GM23338 (cell line): ENCODE data around the gene OR8D4. TPM values are rescaled to one million over a fixed set of nuclear protein-coding genes. Genes with fewer than 3 reads are reported as not detected.

Experiments
- ATAC-seq: fragments of 200-7000 bp; cut with Tn5 transposase; 3 replicates; pipeline ENCODE4 v1.9.1; 2020
- DNase-seq: peaks from one replicate; pipeline ENCODE4 v3.0.0-alpha.2; 2015; ENCODE audit warnings: low spot score
- H2AFZ ChIP-seq: fragments of 200-600 bp; sonication (generic); 2 replicates; pipeline ENCODE4 v1.8.0; 2016; ENCODE audit warnings: antibody characterized with exemption, mild to moderate bottlenecking, moderate library complexity
- H3F3A ChIP-seq: fragments of 200-600 bp; sonication (generic); replicated peaks from 2 replicates; pipeline ENCODE4 v1.8.0; 2017; ENCODE audit warnings: antibody characterized with exemption, mixed run types, low read depth
- H3K27ac ChIP-seq: fragments of 200-600 bp; sonication (generic); 2 replicates; pipeline ENCODE4 v1.6.1; 2016; ENCODE audit warnings: low read depth
- H3K27me3 ChIP-seq: fragments of 200-600 bp; sonication (generic); 2 replicates; pipeline ENCODE4 v1.8.0; 2016; ENCODE audit warnings: mild to moderate bottlenecking, mixed run types, moderate library complexity; ENCODE audit not compliant: insufficient read depth
- H3K36me3 ChIP-seq: fragments of 200-600 bp; sonication (generic); 2 replicates; pipeline ENCODE4 v1.8.0; 2016; ENCODE audit warnings: mild to moderate bottlenecking; ENCODE audit not compliant: insufficient read depth
- H3K4me1 ChIP-seq: fragments of 200-600 bp; sonication (generic); 2 replicates; pipeline ENCODE4 v1.8.0; 2016; ENCODE audit warnings: mild to moderate bottlenecking, moderate library complexity; ENCODE audit not compliant: insufficient read depth
- H3K4me2 ChIP-seq: fragments of 200-600 bp; sonication (generic); 2 replicates; pipeline ENCODE4 v1.7.1; 2017; ENCODE audit warnings: mixed run types
- H3K4me3 ChIP-seq: fragments of 200-600 bp; sonication (generic); 2 replicates; pipeline ENCODE4 v1.6.1; 2016; ENCODE audit warnings: mixed run types
- H3K79me2 ChIP-seq: fragments of 200-600 bp; sonication (generic); replicated peaks from 2 replicates; pipeline ENCODE4 v1.8.0; 2017; ENCODE audit warnings: mild to moderate bottlenecking; ENCODE audit not compliant: insufficient read depth
- H3K9me2 ChIP-seq: fragments of 200-600 bp; sonication (generic); 2 replicates; pipeline ENCODE4 v1.8.0; 2017; ENCODE audit not compliant: insufficient read depth
- H4K20me1 ChIP-seq: fragments of 200-600 bp; sonication (generic); replicated peaks from 2 replicates; pipeline ENCODE4 v1.8.0; 2017; ENCODE audit warnings: mild to moderate bottlenecking; ENCODE audit not compliant: insufficient read depth
- H3K27ac Mint-ChIP-seq: 2 replicates; pipeline ENCODE4 v1.8.0; 2020; ENCODE audit warnings: inconsistent platforms, mild to moderate bottlenecking, moderate library complexity, mixed read lengths
- H3K27me3 Mint-ChIP-seq: 3 replicates; pipeline ENCODE4 v1.8.0; 2022; ENCODE audit warnings: low read depth, mild to moderate bottlenecking, moderate library complexity, mixed read lengths, inconsistent platforms; ENCODE audit not compliant: insufficient read depth, poor library complexity
- H3K36me3 Mint-ChIP-seq: 3 replicates; pipeline ENCODE4 v1.8.0; 2021; ENCODE audit warnings: low read depth, mild to moderate bottlenecking, inconsistent platforms, moderate library complexity, mixed read lengths
- H3K4me1 Mint-ChIP-seq: 3 replicates; pipeline ENCODE4 v1.8.0; 2020; ENCODE audit warnings: mild to moderate bottlenecking, inconsistent platforms, mixed read lengths
- H3K4me3 Mint-ChIP-seq: 3 replicates; pipeline ENCODE4 v1.8.0; 2021; ENCODE audit warnings: moderate library complexity, mild to moderate bottlenecking, inconsistent platforms, mixed read lengths
- H3K9me3 Mint-ChIP-seq: 3 replicates; pipeline ENCODE4 v1.8.0; 2020; ENCODE audit warnings: moderate library complexity, mild to moderate bottlenecking, inconsistent platforms, mixed read lengths
- CREB1 ChIP-seq: fragments of 250-450 bp; sonication (Bioruptor Pico); IDR thresholded peaks from 2 replicates; pipeline ENCODE4 v1.5.0; 2020; ENCODE audit warnings: low read depth, mild to moderate bottlenecking, moderate library complexity
- EZH2 ChIP-seq: fragments of 200-600 bp; sonication (generic); IDR thresholded peaks from one replicate; pipeline ENCODE4 v1.8.0; 2017; ENCODE audit warnings: antibody characterized with exemption, mild to moderate bottlenecking, low read depth; ENCODE audit not compliant: unreplicated experiment
- EZH2phosphoT487 ChIP-seq: fragments of 200-600 bp; sonication (generic); IDR thresholded peaks from one replicate; pipeline ENCODE4 v1.8.1; 2018; ENCODE audit warnings: antibody characterized with exemption; ENCODE audit not compliant: unreplicated experiment
- JUNB ChIP-seq: IDR thresholded peaks from one replicate; pipeline ENCODE4 v1.6.1; 2016; ENCODE audit warnings: antibody characterized with exemption; ENCODE audit not compliant: unreplicated experiment
- NANOG ChIP-seq: IDR thresholded peaks from 2 replicates; pipeline ENCODE4 v1.6.1; 2016; ENCODE audit warnings: antibody characterized with exemption, borderline replicate concordance
- POLR2AphosphoS5 ChIP-seq: IDR thresholded peaks from 2 replicates; pipeline ENCODE4 v1.6.1; 2016; ENCODE audit warnings: antibody characterized with exemption, low read depth
- REST ChIP-seq: IDR thresholded peaks from one replicate; pipeline ENCODE4 v1.6.1; 2018; ENCODE audit warnings: antibody characterized with exemption; ENCODE audit not compliant: unreplicated experiment
- STAT1 ChIP-seq: IDR thresholded peaks from one replicate; pipeline ENCODE4 v1.6.1; 2016; ENCODE audit warnings: antibody characterized with exemption; ENCODE audit not compliant: unreplicated experiment
- ZNF114 ChIP-seq: fragments of 250-450 bp; sonication (Bioruptor Pico); IDR thresholded peaks from 2 replicates; pipeline ENCODE4 v1.5.0; 2020; ENCODE audit warnings: mild to moderate bottlenecking, moderate library complexity
- ZNF331 ChIP-seq: fragments of 250-450 bp; sonication (Bioruptor Pico); IDR thresholded peaks from 2 replicates; pipeline ENCODE4 v1.5.0; 2020; ENCODE audit warnings: low read depth, mild to moderate bottlenecking, moderate library complexity
- ZNF462 ChIP-seq: fragments of 250-450 bp; sonication (Bioruptor Pico); IDR thresholded peaks from 2 replicates; pipeline ENCODE4 v1.5.0; 2020; ENCODE audit warnings: mild to moderate bottlenecking, moderate library complexity
- polyA plus RNA-seq: library from polyadenylated mRNA; unstranded; fragments of >200 nt; fragmentation: Nextera tagmentation; extraction: Ambion mirVana; gene quantifications from 2 replicates; pipeline ENCODE4 v1.2.1, GENCODE V29; 2016
- total RNA-seq: library from RNA; depleted of rRNA; stranded (reverse); fragments of >200 nt; shearing (Covaris generic); gene quantifications from 2 replicates; pipeline ENCODE4 v1.2.3, GENCODE V29; 2014
- TF ChIP-seq, protein P1 (sequence below), 2 experiments: fragments of 200-600 bp in 1 of 2; sonication (generic) in 1 of 2; conservative IDR thresholded peaks; 2 replicates each; pipeline versions ENCODE4 v1.5.1 to v1.6.1; 2016 to 2017; ENCODE audit warnings: antibody characterized with exemption in 2 of 2, low read depth in 2 of 2, mild to moderate bottlenecking in 2 of 2, moderate library complexity in 1 of 2
- TF ChIP-seq, protein P2 (sequence below): IDR thresholded peaks from 2 replicates; pipeline ENCODE4 v1.6.1; 2016; ENCODE audit warnings: antibody characterized with exemption

The OR8D4 gene
- total and polyA plus RNA-seq, 2 experiments from 2014 or later, result 0.14 TPM; not detected in 1

GRCh38 chr11:123943738-123944137 lies 41.8 kb downstream of the OR8D4 start, which contains the start of gene OR6T1:
Gene OR6T1 (minus strand): TSS chr11:123943838. CDS start chr11:123943838, 0 bp downstream.
- TF ChIP-seq EZH2 (no peak), CREB1 (CRISPR knock-in tag) (no peak), POLR2AphosphoS5 (no peak), REST (no peak), ZNF114 (CRISPR knock-in tag) (no peak), EZH2phosphoT487 (no peak), ZNF331 (CRISPR knock-in tag) (no peak), JUNB (no peak), ZNF462 (CRISPR knock-in tag) (no peak), NANOG (no peak), STAT1 (no peak)
- TF ChIP-seq, protein P1, sequence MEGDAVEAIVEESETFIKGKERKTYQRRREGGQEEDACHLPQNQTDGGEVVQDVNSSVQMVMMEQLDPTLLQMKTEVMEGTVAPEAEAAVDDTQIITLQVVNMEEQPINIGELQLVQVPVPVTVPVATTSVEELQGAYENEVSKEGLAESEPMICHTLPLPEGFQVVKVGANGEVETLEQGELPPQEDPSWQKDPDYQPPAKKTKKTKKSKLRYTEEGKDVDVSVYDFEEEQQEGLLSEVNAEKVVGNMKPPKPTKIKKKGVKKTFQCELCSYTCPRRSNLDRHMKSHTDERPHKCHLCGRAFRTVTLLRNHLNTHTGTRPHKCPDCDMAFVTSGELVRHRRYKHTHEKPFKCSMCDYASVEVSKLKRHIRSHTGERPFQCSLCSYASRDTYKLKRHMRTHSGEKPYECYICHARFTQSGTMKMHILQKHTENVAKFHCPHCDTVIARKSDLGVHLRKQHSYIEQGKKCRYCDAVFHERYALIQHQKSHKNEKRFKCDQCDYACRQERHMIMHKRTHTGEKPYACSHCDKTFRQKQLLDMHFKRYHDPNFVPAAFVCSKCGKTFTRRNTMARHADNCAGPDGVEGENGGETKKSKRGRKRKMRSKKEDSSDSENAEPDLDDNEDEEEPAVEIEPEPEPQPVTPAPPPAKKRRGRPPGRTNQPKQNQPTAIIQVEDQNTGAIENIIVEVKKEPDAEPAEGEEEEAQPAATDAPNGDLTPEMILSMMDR (conservative IDR thresholded peaks at IDR 0.05; ENCODE audit: low read depth in 2 of 2), result no peak
- TF ChIP-seq, protein P2, sequence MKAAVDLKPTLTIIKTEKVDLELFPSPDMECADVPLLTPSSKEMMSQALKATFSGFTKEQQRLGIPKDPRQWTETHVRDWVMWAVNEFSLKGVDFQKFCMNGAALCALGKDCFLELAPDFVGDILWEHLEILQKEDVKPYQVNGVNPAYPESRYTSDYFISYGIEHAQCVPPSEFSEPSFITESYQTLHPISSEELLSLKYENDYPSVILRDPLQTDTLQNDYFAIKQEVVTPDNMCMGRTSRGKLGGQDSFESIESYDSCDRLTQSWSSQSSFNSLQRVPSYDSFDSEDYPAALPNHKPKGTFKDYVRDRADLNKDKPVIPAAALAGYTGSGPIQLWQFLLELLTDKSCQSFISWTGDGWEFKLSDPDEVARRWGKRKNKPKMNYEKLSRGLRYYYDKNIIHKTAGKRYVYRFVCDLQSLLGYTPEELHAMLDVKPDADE, result no peak
- H3K27me3 ChIP-seq, result no peaks in the 10 kb centered on the region
- Mint-ChIP-seq H3K4me1 (no peaks in the 10 kb centered on the region), H3K9me3 (no peaks in the 10 kb centered on the region), H3K36me3 (no peaks in the 10 kb centered on the region), H3K4me3 (no peak within 1 kb of the TSS), H3K27me3 (peaks cover 2% of the 10 kb centered on the region), H3K27ac (no peak within 1 kb of the TSS)
- H3K79me2 ChIP-seq, result no peaks in the 10 kb centered on the region
- no peak for DNase-seq
- no peaks in the 10 kb centered on the region for H3K4me1 ChIP-seq
- H3K4me3 ChIP-seq, result no peak within 1 kb of the TSS
- ATAC-seq, result no peak
- no peaks in the 10 kb centered on the region for H3F3A ChIP-seq
- H3K4me2 ChIP-seq, result no peak within 1 kb of the TSS
- H2AFZ ChIP-seq, result no peak within 1 kb of the TSS
- H3K36me3 ChIP-seq, result no peaks in the 10 kb centered on the region
- H3K27ac ChIP-seq, result no peak within 1 kb of the TSS
- H4K20me1 ChIP-seq, result no peaks in the 10 kb centered on the region
- 0 out of 2 replicates have a peak, but pooled peaks cover 3% of the 10 kb centered on the region for H3K9me2 ChIP-seq
